Measurements from ENCODE around the gene CRYBB3.

DNA sequence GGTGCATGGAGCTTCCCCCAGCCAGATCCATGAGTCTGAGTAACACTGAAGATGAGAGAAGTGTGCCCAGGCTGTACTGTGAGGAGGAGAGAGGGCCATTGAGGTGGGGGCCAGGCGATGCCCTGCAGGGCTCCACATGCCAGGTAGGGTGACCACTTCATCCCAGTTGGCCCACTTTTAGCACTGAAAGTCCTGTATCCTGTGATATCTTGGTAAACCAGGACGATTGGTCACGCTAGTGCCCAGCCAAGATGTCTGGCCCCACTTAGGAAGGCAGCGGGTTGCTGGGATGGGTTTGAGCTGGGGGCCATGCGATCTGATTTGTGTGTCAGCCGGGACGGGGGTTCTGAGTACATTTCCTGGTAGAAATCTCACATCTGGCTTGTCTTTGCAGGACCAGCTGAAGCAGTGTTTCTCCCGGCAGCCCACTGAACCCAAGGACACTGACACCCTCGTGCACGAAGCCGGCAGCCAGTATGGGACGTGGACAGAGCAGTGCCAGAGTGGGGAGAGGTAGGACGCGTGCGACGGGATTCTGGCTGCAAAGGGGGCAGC is 29.2 kb upstream of the CRYBB3 start:
- no peak for TF ChIP-seq POLR2AphosphoS5 (IDR thresholded peaks at IDR 0.05; ENCODE audit: low read depth, low read length)
- no peak for TF ChIP-seq SIN3A (IDR thresholded peaks at IDR 0.05; ENCODE audit: borderline replicate concordance, insufficient read depth, low read length)

Measured in PFSK-1 (cell line).